Measurements from ENCODE around the gene CDC20B.
"Not testable (repeated sequence)": the region's sequence is repeated elsewhere in the genome, so short reads cannot be mapped to it uniquely, and the experiment has no call there.

The CDC20B gene

DNA sequence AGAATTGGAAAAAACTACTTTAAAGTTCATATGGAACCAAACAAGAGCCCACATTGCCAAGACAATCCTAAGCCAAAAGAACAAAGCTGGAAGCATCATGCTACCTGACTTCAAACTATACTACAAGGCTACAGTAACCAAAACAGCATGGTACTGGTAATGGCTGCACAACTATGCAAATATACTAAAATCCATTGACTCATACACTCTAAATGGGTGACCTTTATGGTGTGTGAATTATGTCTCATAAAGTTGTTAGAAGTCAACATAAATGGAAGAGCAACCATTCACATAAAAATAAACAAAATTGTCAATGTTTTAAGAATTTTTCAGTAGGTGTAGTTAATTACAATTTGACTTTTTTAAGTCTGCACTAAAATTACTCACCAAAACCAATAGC, 71.8 kb downstream of the CDC20B start:
- H3K79me2 ChIP-seq (ENCODE audit: control insufficient read depth, insufficient read depth, low read length, poor library complexity); H3K79me1 ChIP-seq (ENCODE audit: low read length); H3K18ac ChIP-seq (ENCODE audit: low read length); H3K4me1 ChIP-seq (ENCODE audit: control insufficient read depth in 1 of 2, insufficient read depth in 2 of 2, low read length in 2 of 2); H2AFZ ChIP-seq (ENCODE audit: insufficient read depth, low read length, poor library complexity); H3K36me3 ChIP-seq (ENCODE audit: control insufficient read depth in 1 of 2, insufficient read depth in 2 of 2, low read length in 2 of 2); H2BK120ac ChIP-seq (ENCODE audit: insufficient read depth, low read length, poor library complexity); H2BK5ac ChIP-seq (ENCODE audit: low read depth, low read length, poor library complexity); H3K9ac ChIP-seq (ENCODE audit: low read length); H2BK12ac ChIP-seq (ENCODE audit: low read length); H2AK5ac ChIP-seq (ENCODE audit: low read length); H3K27me3 ChIP-seq (ENCODE audit: insufficient read depth, low read length); H4K91ac ChIP-seq (ENCODE audit: low read depth, low read length); H3K4me2 ChIP-seq (ENCODE audit: low read length); H4K12ac ChIP-seq (ENCODE audit: low read depth, low read length); DNase-seq; H3K14ac ChIP-seq (ENCODE audit: low read length); H3K27ac ChIP-seq (ENCODE audit: low read depth, low read length); H4K8ac ChIP-seq (ENCODE audit: low read depth, low read length); H3K23ac ChIP-seq (ENCODE audit: low read length); H3K9me3 ChIP-seq (ENCODE audit: insufficient read depth, low read depth, low read length); H3K4ac ChIP-seq (ENCODE audit: low read depth, low read length); H3K4me3 ChIP-seq (ENCODE audit: low read depth, low read length): not testable (repeated sequence)

DNA sequence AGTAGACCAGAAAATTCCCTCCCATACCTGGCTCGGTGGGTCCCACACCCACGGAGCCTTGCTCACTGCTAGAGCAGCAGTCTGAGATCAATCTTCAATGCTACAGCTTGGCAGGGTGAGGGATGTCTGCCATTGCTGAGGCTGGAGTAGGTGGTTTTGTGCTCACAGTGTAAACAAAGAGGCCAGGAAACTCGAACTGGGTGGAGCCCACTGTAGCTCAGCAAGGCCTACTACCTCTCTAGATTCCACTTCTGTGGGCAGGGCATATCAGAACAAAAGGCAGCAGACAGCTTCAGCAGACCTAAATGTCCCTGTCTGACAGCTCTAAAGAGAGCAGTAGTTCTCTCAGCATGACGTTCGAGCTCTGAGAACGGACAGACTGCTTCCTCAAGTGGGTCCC, 76.1 kb downstream of the CDC20B start:
- Histone ChIP-seq H3K79me1 (ENCODE audit: low read length) (no peaks in the 10 kb centered on the region), H3K36me3 (ENCODE audit: control insufficient read depth in 1 of 2, insufficient read depth in 2 of 2, low read length in 2 of 2) (no peaks in the 10 kb centered on the region), H3K14ac (ENCODE audit: low read length) (no peak overlapping the region), H4K12ac (ENCODE audit: low read depth, low read length) (no peak overlapping the region), H2BK12ac (ENCODE audit: low read length) (no peak overlapping the region), H3K27me3 (ENCODE audit: insufficient read depth, low read length) (no peaks in the 10 kb centered on the region), H2BK5ac (ENCODE audit: low read depth, low read length, poor library complexity) (no peak overlapping the region), H2BK120ac (ENCODE audit: insufficient read depth, low read length, poor library complexity) (no peak overlapping the region), H3K4me2 (ENCODE audit: low read length) (no peak overlapping the region), H2AFZ (ENCODE audit: insufficient read depth, low read length, poor library complexity) (no peak overlapping the region), H2AK5ac (ENCODE audit: low read length) (no peak overlapping the region), H3K18ac (ENCODE audit: low read length) (no peak overlapping the region), H4K91ac (ENCODE audit: low read depth, low read length) (no peak overlapping the region), H3K79me2 (ENCODE audit: control insufficient read depth, insufficient read depth, low read length, poor library complexity) (no peaks in the 10 kb centered on the region), H3K23ac (ENCODE audit: low read length) (no peak overlapping the region), H3K27ac (ENCODE audit: low read depth, low read length) (no peak overlapping the region), H3K4me3 (ENCODE audit: low read depth, low read length) (no peak overlapping the region), H3K4me1 (ENCODE audit: control insufficient read depth in 1 of 2, insufficient read depth in 2 of 2, low read length in 2 of 2) (no peaks in the 10 kb centered on the region), H3K4ac (ENCODE audit: low read depth, low read length) (no peak overlapping the region), H4K8ac (ENCODE audit: low read depth, low read length) (no peak overlapping the region), H3K9ac (ENCODE audit: low read length) (no peak overlapping the region), H3K9me3 (ENCODE audit: insufficient read depth, low read depth, low read length) (peaks cover 5% of the 10 kb centered on the region)
- no CpG with 5 or more reads among the region's 6 CpGs for WGBS (ENCODE audit: extremely low coverage, insufficient coverage, insufficient read length)
- no peak for DNase-seq

DNA sequence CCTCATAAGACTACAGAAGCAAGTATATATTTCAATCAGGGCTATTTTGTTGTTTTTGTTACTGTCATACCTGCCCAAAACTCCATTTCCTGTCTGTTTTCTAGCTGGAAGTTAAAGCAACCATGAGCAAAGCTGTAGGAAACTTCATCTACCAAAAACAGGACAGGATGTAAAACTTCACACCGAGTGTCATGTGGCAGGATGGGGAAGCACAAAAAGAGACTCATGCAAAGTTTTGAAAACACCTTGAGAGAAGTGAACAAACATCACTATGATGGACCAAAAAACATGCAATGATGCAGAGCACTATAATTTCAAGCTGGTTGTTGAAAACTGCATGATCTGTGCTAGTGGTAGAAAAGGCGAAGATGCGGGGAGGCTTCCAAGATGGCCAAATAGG, 76.8 kb downstream of the CDC20B start:
- no peak overlapping the region for H2BK12ac ChIP-seq (ENCODE audit: low read length)
- H3K79me2 ChIP-seq (ENCODE audit: control insufficient read depth, insufficient read depth, low read length, poor library complexity) = no peaks in the 10 kb centered on the region
- no peak overlapping the region for H3K4me2 ChIP-seq (ENCODE audit: low read length)
- no peaks in the 10 kb centered on the region for H3K27me3 ChIP-seq (ENCODE audit: insufficient read depth, low read length)
- no peak overlapping the region for H2BK5ac ChIP-seq (ENCODE audit: low read depth, low read length, poor library complexity)
- WGBS (ENCODE audit: extremely low coverage, insufficient coverage, insufficient read length) = no CpG with 5 or more reads among the region's 3 CpGs
- no peak overlapping the region for H3K9ac ChIP-seq (ENCODE audit: low read length)
- H3K18ac ChIP-seq (ENCODE audit: low read length) = no peak overlapping the region
- no peak overlapping the region for H4K8ac ChIP-seq (ENCODE audit: low read depth, low read length)
- DNase-seq = no peak
- H2AFZ ChIP-seq (ENCODE audit: insufficient read depth, low read length, poor library complexity) = no peak overlapping the region
- H3K4ac ChIP-seq (ENCODE audit: low read depth, low read length) = no peak overlapping the region
- H3K4me3 ChIP-seq (ENCODE audit: low read depth, low read length) = no peak overlapping the region
- H3K9me3 ChIP-seq (ENCODE audit: insufficient read depth, low read depth, low read length) = peaks cover 5% of the 10 kb centered on the region
- H2BK120ac ChIP-seq (ENCODE audit: insufficient read depth, low read length, poor library complexity) = no peak overlapping the region
- no peak overlapping the region for H3K14ac ChIP-seq (ENCODE audit: low read length)
- no peak overlapping the region for H3K23ac ChIP-seq (ENCODE audit: low read length)
- H4K12ac ChIP-seq (ENCODE audit: low read depth, low read length) = no peak overlapping the region
- no peaks in the 10 kb centered on the region for H3K79me1 ChIP-seq (ENCODE audit: low read length)
- no peaks in the 10 kb centered on the region for H3K36me3 ChIP-seq (ENCODE audit: control insufficient read depth in 1 of 2, insufficient read depth in 2 of 2, low read length in 2 of 2)
- H3K4me1 ChIP-seq (ENCODE audit: control insufficient read depth in 1 of 2, insufficient read depth in 2 of 2, low read length in 2 of 2) = no peaks in the 10 kb centered on the region
- no peak overlapping the region for H4K91ac ChIP-seq (ENCODE audit: low read depth, low read length)
- H2AK5ac ChIP-seq (ENCODE audit: low read length) = no peak overlapping the region
- no peak overlapping the region for H3K27ac ChIP-seq (ENCODE audit: low read depth, low read length)

DNA sequence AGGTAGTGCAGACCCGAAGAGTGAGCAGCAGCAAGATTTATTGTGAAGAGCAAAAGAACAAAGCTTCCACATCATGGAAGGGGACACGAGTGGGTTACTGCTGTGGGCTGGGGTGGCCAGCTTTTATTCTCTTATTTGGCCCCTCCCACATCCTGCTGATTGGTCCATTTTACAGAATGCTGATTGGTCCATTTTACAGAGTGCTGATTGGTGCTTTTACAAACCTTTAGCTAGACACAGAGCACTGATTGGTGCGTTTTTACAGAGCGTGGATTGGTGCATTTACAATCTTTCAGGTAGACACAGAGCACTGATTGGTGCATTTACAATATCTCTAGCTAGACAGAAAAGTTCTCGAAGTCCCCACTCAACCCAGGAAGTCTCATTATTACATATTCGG, 82.0 kb downstream of the CDC20B start:
- H3K14ac ChIP-seq (ENCODE audit: low read length); H3K4ac ChIP-seq (ENCODE audit: low read depth, low read length); H2BK120ac ChIP-seq (ENCODE audit: insufficient read depth, low read length, poor library complexity); H3K27ac ChIP-seq (ENCODE audit: low read depth, low read length); DNase-seq; H2BK5ac ChIP-seq (ENCODE audit: low read depth, low read length, poor library complexity); H2AFZ ChIP-seq (ENCODE audit: insufficient read depth, low read length, poor library complexity); H3K27me3 ChIP-seq (ENCODE audit: insufficient read depth, low read length); H2AK5ac ChIP-seq (ENCODE audit: low read length); H4K8ac ChIP-seq (ENCODE audit: low read depth, low read length); H3K4me1 ChIP-seq (ENCODE audit: control insufficient read depth in 1 of 2, insufficient read depth in 2 of 2, low read length in 2 of 2); H3K79me1 ChIP-seq (ENCODE audit: low read length); H3K18ac ChIP-seq (ENCODE audit: low read length); H3K9ac ChIP-seq (ENCODE audit: low read length); H2BK12ac ChIP-seq (ENCODE audit: low read length); H3K79me2 ChIP-seq (ENCODE audit: control insufficient read depth, insufficient read depth, low read length, poor library complexity); H3K36me3 ChIP-seq (ENCODE audit: control insufficient read depth in 1 of 2, insufficient read depth in 2 of 2, low read length in 2 of 2); H4K91ac ChIP-seq (ENCODE audit: low read depth, low read length); H4K12ac ChIP-seq (ENCODE audit: low read depth, low read length); H3K4me3 ChIP-seq (ENCODE audit: low read depth, low read length); H3K9me3 ChIP-seq (ENCODE audit: insufficient read depth, low read depth, low read length); H3K4me2 ChIP-seq (ENCODE audit: low read length); H3K23ac ChIP-seq (ENCODE audit: low read length): not testable (repeated sequence)
- no CpG with 5 or more reads among the region's 6 CpGs for WGBS (ENCODE audit: extremely low coverage, insufficient coverage, insufficient read length)

DNA sequence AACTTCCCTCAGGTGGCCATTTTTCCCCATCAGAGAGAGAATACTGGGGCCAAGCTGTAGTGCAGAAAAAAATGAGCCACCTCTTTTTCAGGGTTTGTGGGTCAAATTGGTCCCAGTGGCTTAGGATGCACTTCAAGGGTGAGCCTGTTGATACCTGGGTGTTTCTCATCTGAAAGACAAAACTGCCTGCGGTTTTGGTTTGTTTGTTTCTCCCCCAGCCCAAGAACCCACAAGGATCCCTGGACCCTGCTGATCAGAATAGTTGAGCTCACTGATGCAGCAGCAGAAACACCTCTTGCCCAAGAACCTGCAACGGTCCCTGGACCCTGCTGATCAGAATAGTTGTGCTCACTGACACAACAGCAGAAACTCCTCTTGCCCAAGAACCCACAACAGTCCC, 83.7 kb downstream of the CDC20B start:
- not testable (repeated sequence) for H2AFZ ChIP-seq (ENCODE audit: insufficient read depth, low read length, poor library complexity); H2AK5ac ChIP-seq (ENCODE audit: low read length); H3K14ac ChIP-seq (ENCODE audit: low read length); H4K91ac ChIP-seq (ENCODE audit: low read depth, low read length); H4K8ac ChIP-seq (ENCODE audit: low read depth, low read length); H4K12ac ChIP-seq (ENCODE audit: low read depth, low read length); H2BK120ac ChIP-seq (ENCODE audit: insufficient read depth, low read length, poor library complexity); H3K4me2 ChIP-seq (ENCODE audit: low read length); H3K79me2 ChIP-seq (ENCODE audit: control insufficient read depth, insufficient read depth, low read length, poor library complexity); H3K18ac ChIP-seq (ENCODE audit: low read length); H3K9ac ChIP-seq (ENCODE audit: low read length); DNase-seq; H3K27me3 ChIP-seq (ENCODE audit: insufficient read depth, low read length); H2BK5ac ChIP-seq (ENCODE audit: low read depth, low read length, poor library complexity); H3K4me1 ChIP-seq (ENCODE audit: control insufficient read depth in 1 of 2, insufficient read depth in 2 of 2, low read length in 2 of 2); H3K4me3 ChIP-seq (ENCODE audit: low read depth, low read length); H3K36me3 ChIP-seq (ENCODE audit: control insufficient read depth in 1 of 2, insufficient read depth in 2 of 2, low read length in 2 of 2); H3K4ac ChIP-seq (ENCODE audit: low read depth, low read length); H3K27ac ChIP-seq (ENCODE audit: low read depth, low read length); H2BK12ac ChIP-seq (ENCODE audit: low read length); H3K9me3 ChIP-seq (ENCODE audit: insufficient read depth, low read depth, low read length); H3K23ac ChIP-seq (ENCODE audit: low read length); H3K79me1 ChIP-seq (ENCODE audit: low read length)
- no CpG with 5 or more reads among the region's 2 CpGs for WGBS (ENCODE audit: extremely low coverage, insufficient coverage, insufficient read length)
